HG02759 (cell line): ENCODE results near the gene EXD1.
"Not testable (repeated sequence)": the region's sequence is repeated elsewhere in the genome, so short reads cannot be mapped to it uniquely, and the experiment has no call there.

ENCODE experiments used
- ATAC-seq: cut with Tn5 transposase; IDR thresholded peaks from one replicate; pipeline ENCODE4 v1.9.1; 2021; ENCODE audit warnings: mild to moderate bottlenecking, moderate library complexity; ENCODE audit not compliant: unreplicated experiment

EXD1 gene, protein sequence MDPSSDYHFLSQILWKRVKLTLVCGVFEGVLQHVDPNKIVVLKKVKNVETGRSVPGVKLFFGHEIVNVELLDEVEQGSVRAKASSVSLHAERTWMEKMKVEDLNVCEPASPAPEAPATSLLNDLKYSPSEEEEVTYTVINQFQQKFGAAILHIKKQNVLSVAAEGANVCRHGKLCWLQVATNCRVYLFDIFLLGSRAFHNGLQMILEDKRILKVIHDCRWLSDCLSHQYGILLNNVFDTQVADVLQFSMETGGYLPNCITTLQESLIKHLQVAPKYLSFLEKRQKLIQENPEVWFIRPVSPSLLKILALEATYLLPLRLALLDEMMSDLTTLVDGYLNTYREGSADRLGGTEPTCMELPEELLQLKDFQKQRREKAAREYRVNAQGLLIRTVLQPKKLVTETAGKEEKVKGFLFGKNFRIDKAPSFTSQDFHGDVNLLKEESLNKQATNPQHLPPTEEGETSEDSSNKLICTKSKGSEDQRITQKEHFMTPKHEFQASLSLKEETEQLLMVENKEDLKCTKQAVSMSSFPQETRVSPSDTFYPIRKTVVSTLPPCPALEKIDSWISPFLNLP

GRCh38 chr15:41230650-41231421 is at the start of gene EXD1, which contains the start of gene CHP1:
EXD1 (minus strand) TSS chr15:41230757; CDS start chr15:41226575, 4,182 bp downstream.
CHP1 (plus strand) TSS chr15:41231268; CDS start chr15:41231383, 115 bp downstream.
- peak; percentile 97 for ATAC-seq

GRCh38 chr15:41279535-41280283 is 49.2 kb upstream of the EXD1 start:
- no peak for ATAC-seq

DNA sequence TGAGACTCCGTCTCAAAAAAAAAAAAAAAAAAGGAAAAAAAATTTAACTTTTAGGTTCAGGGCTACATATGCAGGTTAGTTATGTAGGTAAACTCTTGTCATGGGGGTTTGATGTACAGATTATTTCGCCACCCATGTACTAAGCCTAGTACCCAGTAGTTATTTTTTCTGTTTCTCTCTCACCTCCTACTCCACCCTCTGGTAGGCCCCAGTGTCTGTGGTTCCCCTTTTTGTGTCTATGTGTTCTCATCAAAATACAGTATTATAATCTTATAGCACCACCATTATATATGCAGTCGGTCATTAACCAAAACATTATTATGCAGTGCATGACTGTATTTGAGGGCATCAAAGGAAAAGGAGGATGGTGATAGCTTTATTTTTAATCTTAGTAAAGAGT is 47.8 kb upstream of the EXD1 start:
- no peak for ATAC-seq

DNA sequence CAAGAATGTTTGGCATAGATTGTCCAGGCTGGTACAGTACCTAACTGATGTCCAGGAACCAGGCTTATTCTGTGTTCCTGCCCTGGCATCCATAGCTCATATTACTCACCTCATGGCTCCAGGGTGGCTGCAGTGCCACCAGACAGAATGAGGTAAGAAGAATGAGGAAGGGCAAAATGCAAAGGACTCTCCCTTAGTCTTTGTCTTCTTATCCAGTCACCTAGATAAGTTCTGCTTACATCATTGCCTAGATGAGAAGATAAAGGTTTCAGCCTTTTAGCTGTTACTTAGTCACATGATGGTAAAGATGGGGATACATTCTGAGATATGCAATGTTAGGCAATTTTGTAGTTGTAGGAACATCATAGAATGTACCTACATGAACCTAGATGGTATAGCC is 46.3 kb upstream of the EXD1 start:
- ATAC-seq, result no peak

GRCh38 chr15:41269887-41270286 is 39.3 kb upstream of the EXD1 start:
- no peak for ATAC-seq

DNA sequence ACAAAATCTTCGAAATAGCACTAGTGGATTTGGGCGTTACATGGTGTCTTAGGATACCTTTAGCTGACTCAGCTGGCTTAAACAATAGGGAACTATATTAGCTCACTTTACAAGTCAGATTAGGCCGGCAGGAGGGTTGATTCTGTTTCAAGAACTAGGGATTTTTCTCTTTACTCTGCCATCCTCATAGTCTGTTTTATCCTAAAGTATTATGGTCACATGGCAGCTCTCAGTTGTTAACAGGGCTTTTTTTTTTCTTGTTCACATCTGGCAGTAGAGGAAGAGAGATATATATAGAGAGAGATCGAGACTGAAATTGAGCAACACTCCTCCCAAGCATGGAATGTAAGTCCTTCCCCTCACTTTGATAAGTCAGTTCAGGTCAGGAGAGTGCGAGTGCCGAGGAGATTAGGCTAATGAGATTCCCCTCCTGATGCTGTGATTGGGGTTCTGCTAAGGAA is 33.4 kb upstream of the EXD1 start:
- no peak for ATAC-seq

- ATAC-seq, result no peak
These were observed 32.0 kb upstream of the EXD1 start for GRCh38 chr15:41262571-41262970.

- not testable (repeated sequence) for ATAC-seq
These were observed 30.4 kb upstream of the EXD1 start for GRCh38 chr15:41260924-41261323.

DNA sequence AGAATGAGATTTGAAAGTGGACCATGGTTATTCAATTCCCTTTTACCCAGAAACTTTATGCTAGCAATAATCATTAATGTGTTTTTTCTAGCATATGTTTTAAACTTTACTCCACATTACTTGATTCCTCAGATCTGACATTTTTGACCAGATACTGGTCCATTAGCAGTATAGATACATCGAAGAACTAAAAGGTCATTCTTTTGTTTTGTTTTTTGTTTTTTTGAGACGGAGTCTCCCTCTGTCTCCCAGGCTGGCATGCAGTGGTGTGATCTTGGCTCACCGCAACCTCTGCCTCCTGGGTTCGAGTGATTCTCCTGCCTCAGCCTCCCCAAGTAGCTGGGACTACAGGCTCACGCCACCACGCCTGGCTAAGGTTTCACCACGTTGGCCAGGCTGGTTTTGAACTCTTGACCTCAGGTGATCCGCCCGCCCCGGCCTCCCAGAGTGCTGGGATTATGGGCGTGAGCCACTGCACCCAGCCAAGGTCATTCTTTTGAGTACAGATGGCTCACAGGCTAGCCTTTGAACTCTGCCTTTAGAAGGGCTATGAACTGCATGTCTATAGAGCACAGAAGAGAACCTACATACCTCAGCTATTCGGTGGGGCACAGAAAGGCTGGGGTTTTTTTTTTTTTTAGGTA is 29.1 kb upstream of the EXD1 start:
- ATAC-seq, result no peak

DNA sequence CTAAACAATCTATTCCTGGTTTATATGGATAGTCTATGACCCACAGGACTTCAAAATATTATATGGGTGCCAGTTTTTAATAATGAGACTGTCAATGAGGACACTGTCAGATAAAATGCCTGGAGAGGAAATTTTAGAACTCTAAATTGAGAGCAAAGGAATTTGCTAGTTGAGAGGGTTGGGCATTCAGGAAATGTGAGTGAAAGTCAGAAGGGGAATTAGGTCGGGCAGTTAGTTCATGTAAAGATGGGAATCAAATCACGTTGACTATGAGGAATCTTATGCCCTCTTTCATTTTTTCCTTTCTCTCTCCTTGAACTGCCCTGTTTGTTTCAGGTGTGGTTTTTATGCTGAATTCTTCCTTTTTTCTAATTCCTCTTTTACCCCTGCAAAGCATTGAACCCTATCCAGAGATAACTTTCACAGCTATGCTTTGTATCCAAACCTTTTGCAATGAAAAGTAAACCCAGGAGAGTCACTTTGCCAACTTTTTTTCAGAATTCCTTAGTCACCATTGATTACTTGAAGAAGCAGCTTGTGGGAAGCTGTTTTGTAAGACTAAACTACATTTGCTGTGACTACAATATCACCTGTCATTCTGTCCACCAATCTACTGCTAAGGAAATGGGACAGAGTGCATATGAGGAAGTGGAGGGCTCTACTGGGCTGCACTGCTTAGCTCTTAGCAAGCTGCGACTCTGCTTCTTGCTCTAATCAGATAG is 28.4 kb upstream of the EXD1 start:
- no peak for ATAC-seq

DNA sequence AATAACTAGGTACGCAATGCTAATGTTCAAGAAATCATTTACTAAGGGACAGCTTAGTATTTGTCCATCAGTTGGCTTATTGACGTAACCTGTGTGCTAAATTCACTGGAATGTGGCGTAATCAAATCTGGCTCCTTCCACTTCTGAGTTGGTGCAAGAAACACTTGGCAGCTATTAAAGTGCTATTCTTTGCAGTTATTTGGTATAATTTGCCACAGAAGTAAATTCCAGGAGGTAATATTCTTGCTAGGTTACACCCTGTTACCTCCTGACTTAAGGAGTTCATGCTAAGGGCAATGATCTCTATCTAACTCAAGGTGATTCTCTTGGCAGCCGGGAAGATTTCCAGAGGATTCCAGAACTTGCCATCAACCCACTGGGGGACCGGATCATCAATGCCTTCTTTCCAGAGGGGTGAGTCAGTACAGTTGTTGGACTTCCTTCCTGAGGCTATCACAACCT is 26.1 kb upstream of the EXD1 start:
- no peak for ATAC-seq

GRCh38 chr15:41256103-41256502 is 25.5 kb upstream of the EXD1 start:
- no peak for ATAC-seq

- no peak for ATAC-seq
These were observed 24.0 kb upstream of the EXD1 start for GRCh38 chr15:41254560-41254959.

GRCh38 chr15:41251411-41251810 is 20.9 kb upstream of the EXD1 start:
- ATAC-seq, result no peak

DNA sequence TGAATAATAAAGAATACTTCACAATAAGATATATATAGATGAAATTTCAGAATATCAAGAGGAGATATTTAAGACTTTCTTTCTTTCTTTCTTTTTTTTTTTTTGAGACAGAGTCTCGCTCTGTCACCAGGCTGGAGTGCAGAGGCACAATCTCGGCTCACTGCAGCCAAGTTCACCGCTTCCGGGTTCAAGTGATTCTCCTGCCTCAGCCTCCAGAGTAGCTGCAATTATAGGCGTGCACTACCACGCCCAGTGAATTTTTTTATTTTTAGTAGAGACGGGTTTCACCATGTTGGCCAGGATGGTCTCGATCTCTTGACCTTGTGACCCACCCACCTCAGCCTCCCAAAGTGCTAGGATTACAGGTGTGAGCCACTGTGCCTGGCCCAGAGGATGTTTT is 20.2 kb upstream of the EXD1 start:
- ATAC-seq, result not testable (repeated sequence)

- ATAC-seq, result no peak
These were observed 10.8 kb upstream of the EXD1 start for GRCh38 chr15:41241221-41241964.

- ATAC-seq, result no peak
These were observed 7.5 kb upstream of the EXD1 start for GRCh38 chr15:41238100-41238499.

- ATAC-seq, result no peak
These were observed 5.4 kb upstream of the EXD1 start for GRCh38 chr15:41235929-41236328.

- not testable (repeated sequence) for ATAC-seq
These were observed 4.7 kb upstream of the EXD1 start for GRCh38 chr15:41235228-41235627.
